ENCODE data around the gene DDX55. TPM values are rescaled to one million over a fixed set of nuclear protein-coding genes. Genes with fewer than 3 reads are reported as not detected.

DDX55 gene
- total and polyA plus RNA-seq, 2 of the 4 experiments (the other 2 are of a cell fraction), result 13.3 to 18.7 TPM

GRCh38 chr12:123643911-123644310 is 42.0 kb downstream of the DDX55 start:
- dilution Hi-C loops (cut with HindIII; ENCODE audit: low sequenced_read_pairs, unreplicated experiment) (no loop called here), in situ Hi-C loops (cut with MboI; ENCODE audit: low sequenced_read_pairs) (no loop called here)
- no peak for ATAC-seq (ENCODE audit: low read depth)

More at GRCh38 chr12:123643911-123644310, 42.0 kb downstream of the DDX55 start:
- ChIA-PET CTCF (no interaction called here), POLR2A (ENCODE audit: unreplicated experiment) (no interaction called here)
- peaks cover 37% of the 10 kb centered on the region for H3K36me3 ChIP-seq (ENCODE audit: control insufficient read depth, insufficient read depth, low read length)
- H3K4me3 ChIP-seq (ENCODE audit: insufficient read depth, low read depth, low read length), result no peak overlapping the region
- H4K91ac ChIP-seq (ENCODE audit: insufficient read depth, low read depth, low read length), result no peak overlapping the region
- BruUV-seq (replicated peaks), result no TSS peak
- no peak overlapping the region for H3K27ac ChIP-seq (ENCODE audit: insufficient read depth, low read length)
- H3K27me3 ChIP-seq (ENCODE audit: control insufficient read depth, insufficient read depth, low read length), result no peaks in the 10 kb centered on the region
- no peaks in the 10 kb centered on the region for H3K9me1 ChIP-seq (ENCODE audit: insufficient read depth, low read length)
- H3K14ac ChIP-seq (replicated peaks; ENCODE audit: low read depth, low read length), result no peak overlapping the region
- no peak overlapping the region for H2BK5ac ChIP-seq (ENCODE audit: low read depth, low read length, poor library complexity, severe bottlenecking)
- no peak overlapping the region for H3K23ac ChIP-seq (ENCODE audit: low read depth, low read length)
- TF ChIP-seq USF2 (IDR thresholded peaks at IDR 0.05; ENCODE audit: low read depth, low read length), result no peak
- no peak for TF ChIP-seq SMC3 (IDR thresholded peaks at IDR 0.05; ENCODE audit: low read depth, low read length)
- no peak for TF ChIP-seq BHLHE40 (IDR thresholded peaks at IDR 0.05; ENCODE audit: low read depth, low read length)
- no peak for TF ChIP-seq CEBPB (IDR thresholded peaks at IDR 0.05; ENCODE audit: low read depth, low read length)
- TF ChIP-seq FOS (IDR thresholded peaks at IDR 0.05; ENCODE audit: low read depth, low read length), result no peak
- no peak for TF ChIP-seq ELK1 (IDR thresholded peaks at IDR 0.05; ENCODE audit: borderline replicate concordance, low read depth, low read length)
- TF ChIP-seq CHD1 (IDR thresholded peaks at IDR 0.05; ENCODE audit: low read depth, low read length), result no peak
- TF ChIP-seq MAFK (IDR thresholded peaks at IDR 0.05; ENCODE audit: low read depth, low read length), result no peak
- TF ChIP-seq POLR2A (IDR thresholded peaks at IDR 0.05; ENCODE audit: low read depth, low read length), result no peak
- TF ChIP-seq MAZ (IDR thresholded peaks at IDR 0.05; ENCODE audit: borderline replicate concordance, low read depth, low read length), result no peak
- no peak overlapping the region for H3K18ac ChIP-seq (ENCODE audit: low read depth, low read length)
- no peak for DNase-seq
- H3K4me2 ChIP-seq (ENCODE audit: low read depth, low read length), result no peak overlapping the region
- H3K4ac ChIP-seq (ENCODE audit: low read depth, low read length), result no peak overlapping the region
- no peak overlapping the region for H2BK20ac ChIP-seq (ENCODE audit: low read depth, low read length)
- H4K8ac ChIP-seq (ENCODE audit: low read depth in 2 of 2, low read length in 2 of 2), result no peak overlapping the region
- peaks cover 7 to 19% of the 10 kb centered on the region in 2 experiments; a peak in 3 of 4 replicates for H3K79me1 ChIP-seq (ENCODE audit: low read depth in 1 of 2, low read length in 2 of 2)
- H2AFZ ChIP-seq (replicated peaks; ENCODE audit: low read length, poor library complexity), result no peak overlapping the region
- H2BK120ac ChIP-seq (ENCODE audit: low read depth, low read length), result no peak overlapping the region
- H3K9ac ChIP-seq (ENCODE audit: low read depth, low read length), result no peak overlapping the region
- H2AK5ac ChIP-seq (ENCODE audit: low read depth, low read length), result no peak overlapping the region
- H2BK15ac ChIP-seq (ENCODE audit: low read depth, low read length), result no peak overlapping the region
- intact Hi-C loops (cut with micrococcal nuclease), result no loop called here
- no peaks in the 10 kb centered on the region for H3K9me3 ChIP-seq (ENCODE audit: control insufficient read depth, insufficient read depth, low read length)
- WGBS, 2 experiments (ENCODE audit: extremely low coverage in 2 of 2, insufficient read length in 1 of 2), result 100% methylated on average over 1 of the region's 7 CpGs; no CpG with 5 or more reads in 1 of the 2 experiments
- H2AK9ac ChIP-seq (replicated peaks; ENCODE audit: low read depth, low read length, poor library complexity), result no peak overlapping the region
- H3K4me1 ChIP-seq (ENCODE audit: control insufficient read depth, insufficient read depth, low read length), result no peaks in the 10 kb centered on the region
- H4K5ac ChIP-seq (ENCODE audit: low read depth, low read length), result no peak overlapping the region
- H3K56ac ChIP-seq (ENCODE audit: extremely low read depth, insufficient read depth, low read length), result no peak overlapping the region
- H4K20me1 ChIP-seq (ENCODE audit: insufficient read depth, low read length), result no peaks in the 10 kb centered on the region

All from IMR-90 (cell line).